ENCODE data around the gene PLCD3. TPM values are rescaled to one million over a fixed set of nuclear protein-coding genes. Genes with fewer than 3 reads are reported as not detected.

PLCD3 gene
- polyA plus RNA-seq, 1 of the 3 experiments (the other 2 are of a cell fraction): 59.7 TPM

GRCh38 chr17:45128989-45129388 is 3.3 kb downstream of the PLCD3 start:
- POLR2A ChIA-PET: interaction anchor here (0.7 kb wide), 1 partner anchor 14 kb away, joined by 3 read pairs; no protein-coding TSS in a partner anchor
- Histone ChIP-seq H3K4me3 (ENCODE audit: low read depth in 2 of 2, low read length in 1 of 2) (no peak overlapping the region), H3K79me2 (ENCODE audit: insufficient read depth) (peaks cover 80% of the 10 kb centered on the region), H3K27ac (ENCODE audit: low read depth in 2 of 2, low read length in 1 of 2) (peak overlapping the region in 1 of 2 experiments; percentile 65; a peak in 1 of 4 replicates), H3K9ac (no peak overlapping the region), H4K20me1 (ENCODE audit: insufficient read depth) (no peaks in the 10 kb centered on the region), H2AFZ (ENCODE audit: low read depth) (no peak overlapping the region), H3K27me3 (ENCODE audit: insufficient read depth) (no peaks in the 10 kb centered on the region), H3K4me1 (ENCODE audit: control insufficient read depth in 1 of 2, insufficient read depth in 2 of 2, low read depth in 1 of 2, low read length in 1 of 2) (peaks cover 30 to 35% of the 10 kb centered on the region in 2 experiments; a peak in 3 of 4 replicates), H3K9me3 (no peaks in the 10 kb centered on the region), H3K36me3 (replicated peaks in 1 of 2; ENCODE audit: control insufficient read depth in 1 of 2, insufficient read depth in 2 of 2, low read length in 1 of 2) (peaks cover 0 to 7% of the 10 kb centered on the region in 2 experiments), H3K9me2 (no peaks in the 10 kb centered on the region), H3K4me2 (peak overlapping the region; percentile 70; the same call in 1 of the 2 replicates), H3F3A (replicated peaks; ENCODE audit: insufficient read depth) (peaks cover 26% of the 10 kb centered on the region)
- TF ChIP-seq USF2 (IDR thresholded peaks at IDR 0.05; ENCODE audit: borderline replicate concordance, low read depth, low read length) (no peak), JUND (IDR thresholded peaks at IDR 0.05) (no peak), FOSL2 (IDR thresholded peaks at IDR 0.05; ENCODE audit: borderline replicate concordance, low read depth) (no peak)
- 96% methylated on average over 2 of the region's 2 CpGs for WGBS (ENCODE audit: low lambda C conversion rate)
- CTCF ChIA-PET: interaction anchor here (1.0 to 10.8 kb wide), 6 partner anchors 11 to 209 kb away, joined by 3 to 194 read pairs (median 6); no protein-coding TSS in a partner anchor
- DNase-seq: no peak

GRCh38 chr17:45128331-45128730 is 4.0 kb downstream of the PLCD3 start:
- POLR2A ChIA-PET: no interaction called here
- Histone ChIP-seq H3K4me1 (ENCODE audit: control insufficient read depth in 1 of 2, insufficient read depth in 2 of 2, low read depth in 1 of 2, low read length in 1 of 2) (peaks cover 36 to 41% of the 10 kb centered on the region in 2 experiments; a peak in 3 of 4 replicates), H3K27me3 (ENCODE audit: insufficient read depth) (no peaks in the 10 kb centered on the region), H4K20me1 (ENCODE audit: insufficient read depth) (no peaks in the 10 kb centered on the region), H3K36me3 (replicated peaks in 1 of 2; ENCODE audit: control insufficient read depth in 1 of 2, insufficient read depth in 2 of 2, low read length in 1 of 2) (peaks cover 0 to 7% of the 10 kb centered on the region in 2 experiments), H2AFZ (ENCODE audit: low read depth) (no peak overlapping the region), H3F3A (replicated peaks; ENCODE audit: insufficient read depth) (peaks cover 26% of the 10 kb centered on the region), H3K4me2 (peak overlapping the region; percentile 70), H3K9me3 (no peaks in the 10 kb centered on the region), H3K9ac (peak overlapping the region; percentile 19; the same call in 1 of the 2 replicates), H3K9me2 (no peaks in the 10 kb centered on the region), H3K4me3 (ENCODE audit: low read depth in 2 of 2, low read length in 1 of 2) (no peak overlapping the region), H3K79me2 (ENCODE audit: insufficient read depth) (peaks cover 86% of the 10 kb centered on the region), H3K27ac (ENCODE audit: low read depth in 2 of 2, low read length in 1 of 2) (peak overlapping the region; percentile 7 to 65)
- 71% methylated on average over 4 of the region's 5 CpGs for WGBS (ENCODE audit: low lambda C conversion rate)
- DNase-seq: no peak
- CTCF ChIA-PET: interaction anchor here (1.1 to 10.8 kb wide), 5 partner anchors 10 to 208 kb away, joined by 5 to 194 read pairs (median 7); no protein-coding TSS in a partner anchor
- no peak for TF ChIP-seq MEF2A (IDR thresholded peaks at IDR 0.05; ENCODE audit: borderline replicate concordance, low read depth)
- TF ChIP-seq TCF12 (IDR thresholded peaks at IDR 0.05): no peak
- TF ChIP-seq RCOR1 (IDR thresholded peaks at IDR 0.05; ENCODE audit: low read length): no peak
- TF ChIP-seq, protein P1, sequence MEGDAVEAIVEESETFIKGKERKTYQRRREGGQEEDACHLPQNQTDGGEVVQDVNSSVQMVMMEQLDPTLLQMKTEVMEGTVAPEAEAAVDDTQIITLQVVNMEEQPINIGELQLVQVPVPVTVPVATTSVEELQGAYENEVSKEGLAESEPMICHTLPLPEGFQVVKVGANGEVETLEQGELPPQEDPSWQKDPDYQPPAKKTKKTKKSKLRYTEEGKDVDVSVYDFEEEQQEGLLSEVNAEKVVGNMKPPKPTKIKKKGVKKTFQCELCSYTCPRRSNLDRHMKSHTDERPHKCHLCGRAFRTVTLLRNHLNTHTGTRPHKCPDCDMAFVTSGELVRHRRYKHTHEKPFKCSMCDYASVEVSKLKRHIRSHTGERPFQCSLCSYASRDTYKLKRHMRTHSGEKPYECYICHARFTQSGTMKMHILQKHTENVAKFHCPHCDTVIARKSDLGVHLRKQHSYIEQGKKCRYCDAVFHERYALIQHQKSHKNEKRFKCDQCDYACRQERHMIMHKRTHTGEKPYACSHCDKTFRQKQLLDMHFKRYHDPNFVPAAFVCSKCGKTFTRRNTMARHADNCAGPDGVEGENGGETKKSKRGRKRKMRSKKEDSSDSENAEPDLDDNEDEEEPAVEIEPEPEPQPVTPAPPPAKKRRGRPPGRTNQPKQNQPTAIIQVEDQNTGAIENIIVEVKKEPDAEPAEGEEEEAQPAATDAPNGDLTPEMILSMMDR (IDR thresholded peaks at IDR 0.05): no peak
- no peak for TF ChIP-seq NRF1 (IDR thresholded peaks at IDR 0.05; ENCODE audit: low read depth, low read length)
- no peak for TF ChIP-seq JUND (IDR thresholded peaks at IDR 0.05)
- no peak for TF ChIP-seq FOXM1 (IDR thresholded peaks at IDR 0.05; ENCODE audit: low read depth)
- TF ChIP-seq, protein P2, sequence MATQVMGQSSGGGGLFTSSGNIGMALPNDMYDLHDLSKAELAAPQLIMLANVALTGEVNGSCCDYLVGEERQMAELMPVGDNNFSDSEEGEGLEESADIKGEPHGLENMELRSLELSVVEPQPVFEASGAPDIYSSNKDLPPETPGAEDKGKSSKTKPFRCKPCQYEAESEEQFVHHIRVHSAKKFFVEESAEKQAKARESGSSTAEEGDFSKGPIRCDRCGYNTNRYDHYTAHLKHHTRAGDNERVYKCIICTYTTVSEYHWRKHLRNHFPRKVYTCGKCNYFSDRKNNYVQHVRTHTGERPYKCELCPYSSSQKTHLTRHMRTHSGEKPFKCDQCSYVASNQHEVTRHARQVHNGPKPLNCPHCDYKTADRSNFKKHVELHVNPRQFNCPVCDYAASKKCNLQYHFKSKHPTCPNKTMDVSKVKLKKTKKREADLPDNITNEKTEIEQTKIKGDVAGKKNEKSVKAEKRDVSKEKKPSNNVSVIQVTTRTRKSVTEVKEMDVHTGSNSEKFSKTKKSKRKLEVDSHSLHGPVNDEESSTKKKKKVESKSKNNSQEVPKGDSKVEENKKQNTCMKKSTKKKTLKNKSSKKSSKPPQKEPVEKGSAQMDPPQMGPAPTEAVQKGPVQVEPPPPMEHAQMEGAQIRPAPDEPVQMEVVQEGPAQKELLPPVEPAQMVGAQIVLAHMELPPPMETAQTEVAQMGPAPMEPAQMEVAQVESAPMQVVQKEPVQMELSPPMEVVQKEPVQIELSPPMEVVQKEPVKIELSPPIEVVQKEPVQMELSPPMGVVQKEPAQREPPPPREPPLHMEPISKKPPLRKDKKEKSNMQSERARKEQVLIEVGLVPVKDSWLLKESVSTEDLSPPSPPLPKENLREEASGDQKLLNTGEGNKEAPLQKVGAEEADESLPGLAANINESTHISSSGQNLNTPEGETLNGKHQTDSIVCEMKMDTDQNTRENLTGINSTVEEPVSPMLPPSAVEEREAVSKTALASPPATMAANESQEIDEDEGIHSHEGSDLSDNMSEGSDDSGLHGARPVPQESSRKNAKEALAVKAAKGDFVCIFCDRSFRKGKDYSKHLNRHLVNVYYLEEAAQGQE (IDR thresholded peaks at IDR 0.05; ENCODE audit: low read depth, low read length): no peak
- TF ChIP-seq POLR2AphosphoS5 (IDR thresholded peaks at IDR 0.05; ENCODE audit: low read depth, low read length): no peak
- no peak for TF ChIP-seq EP300 (IDR thresholded peaks at IDR 0.05; ENCODE audit: borderline replicate concordance in 1 of 2, low read depth in 1 of 2, low read length in 1 of 2)
- no peak for TF ChIP-seq SMC3 (IDR thresholded peaks at IDR 0.05; ENCODE audit: low read depth, low read length)
- TF ChIP-seq EZH2phosphoT487 (IDR thresholded peaks at IDR 0.05; ENCODE audit: borderline replicate concordance, low read depth): no peak
- TF ChIP-seq YY1 (IDR thresholded peaks at IDR 0.05; ENCODE audit: low read depth): no peak
- TF ChIP-seq, protein P3, sequence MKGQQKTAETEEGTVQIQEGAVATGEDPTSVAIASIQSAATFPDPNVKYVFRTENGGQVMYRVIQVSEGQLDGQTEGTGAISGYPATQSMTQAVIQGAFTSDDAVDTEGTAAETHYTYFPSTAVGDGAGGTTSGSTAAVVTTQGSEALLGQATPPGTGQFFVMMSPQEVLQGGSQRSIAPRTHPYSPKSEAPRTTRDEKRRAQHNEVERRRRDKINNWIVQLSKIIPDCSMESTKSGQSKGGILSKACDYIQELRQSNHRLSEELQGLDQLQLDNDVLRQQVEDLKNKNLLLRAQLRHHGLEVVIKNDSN (IDR thresholded peaks at IDR 0.05; ENCODE audit: borderline replicate concordance, low read depth): no peak
- TF ChIP-seq RXRA (IDR thresholded peaks at IDR 0.05; ENCODE audit: borderline replicate concordance, low read depth): no peak
- TF ChIP-seq IRF3 (IDR thresholded peaks at IDR 0.05; ENCODE audit: low read depth, low read length): no peak
- TF ChIP-seq SIN3A (IDR thresholded peaks at IDR 0.05; ENCODE audit: borderline replicate concordance, low read depth, low read length): no peak
